Activated T-cell treated with anti-CD3 and anti-CD28 coated beads for 24 hours (primary cell): ENCODE measurements around the gene TRIM67.

Experiments
- DNase-seq: peaks from one replicate; pipeline ENCODE4 v3.0.0-alpha.2; 2020; ENCODE audit warnings: low read depth

Gene TRIM67

DNA sequence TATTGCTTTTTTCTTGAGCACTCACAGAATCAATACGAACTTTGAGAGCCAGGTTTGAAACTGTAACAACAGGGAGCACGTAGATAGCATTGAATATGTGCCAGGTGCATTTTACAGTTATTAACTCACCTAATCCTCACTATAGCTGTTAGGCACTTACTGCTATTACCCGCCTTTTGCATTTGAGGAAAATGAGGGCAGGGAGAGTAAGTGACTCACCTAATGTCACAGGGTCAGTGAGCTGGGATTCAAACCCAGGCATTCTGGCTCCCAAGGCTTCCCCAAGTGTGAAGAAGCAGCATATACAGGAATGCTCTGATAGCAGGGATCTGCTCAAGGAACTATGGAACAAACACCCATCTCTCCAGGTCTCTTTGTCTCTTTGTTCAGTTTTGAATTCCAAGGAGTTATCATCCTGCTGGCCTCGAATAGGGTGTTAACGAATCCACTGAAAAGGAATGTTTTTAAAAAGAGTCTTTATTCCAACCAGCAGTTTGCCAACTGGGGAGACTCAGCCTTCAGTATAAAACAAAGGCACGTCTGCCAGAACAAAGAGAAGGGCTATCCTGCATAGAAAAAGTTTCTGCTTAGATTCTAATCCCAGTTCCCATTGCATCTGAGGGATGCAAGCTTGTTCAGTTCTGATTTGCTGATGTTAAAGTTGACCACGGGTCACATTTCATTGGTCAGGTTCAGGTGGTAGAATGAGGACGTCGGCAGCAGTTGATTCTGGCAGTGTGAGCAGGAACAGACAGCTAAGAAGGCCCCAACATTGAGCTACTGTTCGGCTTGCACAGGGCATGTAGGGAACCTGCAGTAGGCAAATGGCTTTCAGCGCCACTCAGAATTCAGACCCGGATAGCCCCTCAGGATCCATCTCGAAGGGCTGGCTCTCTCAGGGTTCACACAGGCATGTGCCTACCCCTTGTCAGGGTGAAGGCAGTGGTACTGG lies 22.1 kb downstream of the TRIM67 start:
- no peak for DNase-seq

DNA sequence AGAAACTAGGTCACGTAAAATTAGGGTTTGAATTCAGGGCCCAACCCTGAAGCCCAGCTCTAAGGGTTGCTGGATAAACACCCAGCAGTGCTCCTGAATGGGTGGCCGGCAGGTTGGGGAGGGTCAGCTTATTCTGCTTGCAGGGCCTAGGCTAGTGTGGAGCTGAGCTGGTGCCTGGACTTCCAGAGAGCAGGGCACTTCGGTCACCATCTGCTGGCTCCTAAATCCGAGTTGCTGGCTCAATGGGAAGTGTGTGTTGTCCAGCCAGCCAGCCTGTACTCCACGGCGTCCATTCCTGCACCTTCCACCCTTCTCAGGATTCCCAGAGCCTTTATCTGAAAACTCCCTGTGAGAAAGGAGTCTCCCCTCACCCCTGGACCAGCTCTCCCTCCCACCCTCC lies 23.0 kb downstream of the TRIM67 start:
- DNase-seq, result no peak

DNA sequence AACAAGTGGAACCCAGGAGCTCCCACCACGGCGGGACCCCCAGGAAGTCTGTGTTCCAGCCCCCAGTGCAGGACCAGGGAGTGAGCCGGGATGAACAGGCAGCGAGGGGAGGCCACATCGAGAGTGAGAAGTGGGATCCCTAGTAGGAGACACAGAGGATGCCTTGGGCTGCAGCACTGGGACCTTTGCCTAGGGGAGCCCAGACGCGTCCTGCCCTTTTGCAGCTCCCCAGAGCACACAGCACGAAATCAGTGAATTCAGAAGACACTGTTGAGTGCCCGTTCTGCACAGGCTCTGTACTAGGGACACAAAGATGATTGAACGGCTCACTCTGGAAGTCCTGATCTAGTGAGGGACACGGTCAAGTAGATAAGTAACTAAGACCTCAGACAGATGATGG lies 23.5 kb downstream of the TRIM67 start:
- DNase-seq, result no peak

DNA sequence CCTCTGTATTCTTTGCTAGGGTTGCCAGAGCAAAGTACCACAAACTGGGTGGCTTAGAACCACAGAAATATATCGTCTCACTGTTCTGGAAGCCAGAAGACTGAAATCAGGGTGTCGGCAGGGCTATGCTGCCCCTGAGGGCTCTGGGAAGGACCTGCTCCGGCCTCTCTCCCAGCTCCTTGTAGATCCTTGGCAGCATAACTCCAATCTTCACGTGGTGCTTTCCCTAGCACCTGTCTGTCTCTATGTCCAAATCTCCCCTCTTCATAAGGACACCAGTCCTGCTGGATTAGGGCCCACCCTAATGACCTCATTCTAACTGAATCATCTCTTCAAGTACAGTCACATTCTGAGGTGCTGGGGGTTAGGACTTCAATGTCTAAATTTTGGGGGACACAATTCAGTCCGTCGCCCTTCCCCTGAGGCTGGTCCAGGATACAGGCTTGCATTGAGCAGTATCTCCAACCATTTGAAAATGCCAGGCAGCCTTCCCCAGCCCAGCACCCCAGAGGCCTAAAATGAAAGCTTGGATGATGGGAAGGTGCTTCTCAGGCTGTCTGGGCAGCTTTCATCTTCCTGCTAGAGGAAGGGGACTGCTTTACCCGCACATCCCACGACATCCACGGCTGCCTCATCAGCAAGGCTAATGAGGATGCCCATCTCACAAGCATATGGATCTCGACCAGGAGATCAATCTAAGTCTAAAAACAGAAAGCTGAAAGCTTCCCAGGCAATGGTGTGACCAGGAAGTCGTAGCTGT lies 24.7 kb downstream of the TRIM67 start:
- DNase-seq, result no peak

DNA sequence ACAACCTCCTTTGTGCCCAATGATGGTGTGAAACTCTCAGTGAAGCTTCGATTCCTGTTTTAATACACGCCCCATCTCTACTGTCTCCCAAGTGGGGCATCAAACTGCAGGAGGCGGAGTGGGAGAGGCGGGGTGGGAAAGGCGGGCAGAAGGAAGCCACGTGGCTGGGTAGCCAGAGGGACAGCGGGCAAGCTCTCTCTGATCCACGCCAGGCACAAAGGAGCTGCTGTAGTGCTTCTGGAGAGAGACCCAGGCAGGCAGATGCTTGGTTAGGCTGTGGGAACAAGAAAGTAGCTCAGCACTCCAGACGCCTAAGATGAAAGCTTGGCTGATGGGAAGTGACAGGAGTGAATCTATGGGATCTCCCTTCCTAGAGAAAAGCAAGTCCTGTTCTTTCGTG lies 25.7 kb downstream of the TRIM67 start:
- DNase-seq, result no peak

DNA sequence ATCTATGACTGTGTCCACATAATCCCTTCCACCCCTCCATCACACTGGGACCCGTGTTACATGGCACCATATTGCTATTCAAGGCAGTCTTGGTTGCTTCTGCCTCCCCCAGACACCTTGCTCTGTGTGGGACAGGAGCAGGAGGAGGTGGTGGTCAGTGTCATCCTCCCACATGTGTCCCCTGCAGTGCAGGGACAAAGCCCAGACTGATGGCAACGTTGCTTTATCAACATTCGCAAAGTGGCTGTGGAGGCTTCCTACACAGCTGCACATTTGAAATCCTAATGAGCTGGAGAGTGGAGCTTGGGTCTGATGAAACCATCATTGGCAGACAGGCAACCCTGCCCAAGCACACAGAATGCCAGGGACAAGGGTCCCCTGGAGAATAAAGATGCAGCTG lies 26.2 kb downstream of the TRIM67 start:
- no peak for DNase-seq

DNA sequence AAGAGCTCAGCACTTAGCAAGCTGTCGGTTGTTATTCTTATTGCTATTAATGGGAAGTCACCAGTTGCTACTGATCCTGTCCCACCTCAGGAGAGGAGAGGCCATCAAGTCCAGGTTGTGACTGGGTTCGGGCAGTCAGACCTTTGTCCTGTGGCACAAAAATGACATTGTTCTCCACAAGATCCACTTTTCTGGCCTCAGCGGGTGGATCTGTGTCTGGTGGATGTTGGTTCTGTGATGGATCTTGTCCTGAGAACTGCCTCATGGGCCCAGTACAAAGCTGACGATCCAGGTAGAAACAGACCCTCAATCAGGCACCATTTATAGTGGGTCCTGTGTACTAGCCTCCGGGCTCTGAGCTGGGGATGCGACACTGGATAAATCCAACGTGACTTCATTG lies 26.9 kb downstream of the TRIM67 start:
- no peak for DNase-seq

DNA sequence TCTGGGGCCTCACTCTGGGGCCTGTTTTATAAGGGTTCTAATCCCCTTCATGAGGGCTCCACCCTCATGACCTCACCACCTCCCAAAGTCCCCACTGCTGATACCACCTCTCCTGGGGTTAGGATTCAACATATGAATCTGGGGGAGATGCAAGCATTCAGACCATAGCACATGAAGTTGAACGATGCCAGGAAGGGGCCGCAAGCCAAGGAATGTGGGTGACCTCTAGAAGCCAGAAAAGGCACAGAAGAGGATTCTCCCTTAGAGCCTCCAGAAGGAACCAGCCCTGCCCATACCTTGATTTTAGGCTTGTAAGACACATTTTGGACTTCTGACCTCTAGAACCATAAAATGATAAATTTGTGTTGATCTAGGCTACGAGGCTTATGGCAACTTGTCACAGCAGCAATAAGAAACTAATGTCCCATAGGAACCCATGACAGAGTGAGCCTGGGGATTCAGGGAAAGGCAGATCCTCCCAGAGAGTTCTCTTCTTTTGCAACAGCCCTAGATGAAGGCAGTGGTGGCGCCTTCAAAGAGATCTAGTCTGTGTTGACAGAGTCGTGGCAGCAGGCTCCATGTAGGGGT lies 27.9 kb downstream of the TRIM67 start:
- no peak for DNase-seq

DNA sequence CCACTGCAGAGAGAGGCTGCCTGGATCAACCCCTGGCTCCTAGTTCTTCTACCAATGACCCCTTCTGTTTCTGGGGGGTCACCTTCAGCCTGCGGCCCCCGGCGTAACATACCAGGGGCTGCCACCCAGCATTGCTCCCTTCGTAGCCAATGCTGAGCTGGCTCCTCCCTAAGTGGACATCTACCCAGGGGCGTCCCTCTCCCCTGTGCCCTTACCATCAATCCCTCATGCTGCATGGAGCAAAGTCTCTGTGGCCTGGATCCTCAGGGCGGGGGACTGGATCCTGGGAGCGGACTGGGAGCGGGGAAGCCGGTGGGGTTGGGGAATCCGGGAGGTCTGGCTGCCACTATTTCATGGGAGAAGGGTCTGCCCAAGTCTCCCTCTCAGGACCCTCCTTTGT lies 28.6 kb downstream of the TRIM67 start:
- no peak for DNase-seq

DNA sequence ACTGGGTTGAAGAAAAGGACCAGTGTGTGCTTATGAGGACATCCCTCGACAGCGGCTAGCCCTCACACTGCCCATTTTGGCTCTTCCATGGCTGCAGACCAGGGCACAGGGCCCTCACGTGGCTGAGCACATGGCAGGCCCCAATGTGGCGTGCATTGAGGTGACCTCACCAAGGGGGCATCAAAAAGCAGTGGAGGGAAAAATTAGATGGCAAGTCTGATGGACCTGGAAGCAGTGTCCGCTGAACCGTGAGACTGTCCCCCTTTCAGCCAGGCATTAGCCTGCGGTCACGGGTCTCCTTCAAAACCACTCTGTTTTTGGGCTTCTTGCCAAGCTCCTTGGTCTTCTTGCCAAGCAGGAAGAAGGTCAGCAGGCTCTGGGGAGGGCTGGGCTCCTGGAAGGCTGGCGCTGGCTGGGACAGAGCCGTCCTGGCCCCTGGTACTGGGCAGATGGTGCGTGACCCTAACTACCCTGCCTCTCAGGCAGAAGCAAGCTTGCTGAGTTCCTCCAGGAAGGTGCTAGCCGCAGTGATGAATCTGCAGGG lies 30.8 kb downstream of the TRIM67 start:
- no peak for DNase-seq

DNA sequence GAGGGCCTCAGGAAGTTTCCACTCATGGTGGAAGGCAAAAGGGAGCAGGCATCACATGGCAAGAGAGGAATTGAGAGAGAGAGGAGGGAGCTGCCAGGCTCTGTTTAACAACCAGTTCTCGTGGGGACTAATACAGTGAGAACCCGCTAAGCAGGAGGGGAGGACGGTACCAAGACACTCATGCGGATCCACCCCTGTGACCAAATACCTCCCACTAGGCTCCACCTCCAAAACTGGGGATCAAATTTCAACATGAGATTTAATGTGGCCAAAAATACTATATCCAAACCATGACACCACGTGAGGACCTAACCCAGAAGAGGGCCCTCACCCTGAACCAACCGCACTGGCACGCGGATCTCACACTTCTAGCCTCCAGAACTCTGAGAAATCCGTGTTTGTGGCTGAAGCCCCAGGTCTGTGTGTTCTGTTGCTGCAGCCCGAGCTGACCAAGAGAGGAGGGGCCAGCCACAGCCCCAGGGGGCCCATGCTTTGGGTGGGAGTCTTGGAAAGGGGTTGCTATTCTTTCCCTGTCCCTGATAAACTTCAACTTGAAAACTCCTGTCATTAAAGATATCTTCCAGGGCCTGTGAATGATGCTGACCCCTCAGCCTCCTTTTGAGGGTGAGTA lies 32.0 kb downstream of the TRIM67 start:
- no peak for DNase-seq

DNA sequence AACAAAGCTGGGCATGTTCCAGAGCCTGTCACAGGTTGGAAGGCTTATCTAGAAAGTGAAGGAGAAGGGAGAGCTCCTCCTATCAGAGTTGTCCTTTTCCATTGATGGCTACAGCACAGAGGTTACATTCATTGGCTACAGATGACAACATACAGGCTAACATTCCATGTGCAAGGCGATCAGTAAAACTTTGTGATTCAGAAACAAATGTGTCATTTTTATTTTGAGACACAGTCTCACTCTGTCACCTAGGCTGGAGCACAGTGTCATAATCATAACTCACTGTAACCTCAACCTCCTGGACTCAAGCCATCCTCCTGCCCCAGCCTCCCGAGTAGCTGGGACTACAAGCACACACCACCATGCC lies 32.6 kb downstream of the TRIM67 start:
- no peak for DNase-seq

DNA sequence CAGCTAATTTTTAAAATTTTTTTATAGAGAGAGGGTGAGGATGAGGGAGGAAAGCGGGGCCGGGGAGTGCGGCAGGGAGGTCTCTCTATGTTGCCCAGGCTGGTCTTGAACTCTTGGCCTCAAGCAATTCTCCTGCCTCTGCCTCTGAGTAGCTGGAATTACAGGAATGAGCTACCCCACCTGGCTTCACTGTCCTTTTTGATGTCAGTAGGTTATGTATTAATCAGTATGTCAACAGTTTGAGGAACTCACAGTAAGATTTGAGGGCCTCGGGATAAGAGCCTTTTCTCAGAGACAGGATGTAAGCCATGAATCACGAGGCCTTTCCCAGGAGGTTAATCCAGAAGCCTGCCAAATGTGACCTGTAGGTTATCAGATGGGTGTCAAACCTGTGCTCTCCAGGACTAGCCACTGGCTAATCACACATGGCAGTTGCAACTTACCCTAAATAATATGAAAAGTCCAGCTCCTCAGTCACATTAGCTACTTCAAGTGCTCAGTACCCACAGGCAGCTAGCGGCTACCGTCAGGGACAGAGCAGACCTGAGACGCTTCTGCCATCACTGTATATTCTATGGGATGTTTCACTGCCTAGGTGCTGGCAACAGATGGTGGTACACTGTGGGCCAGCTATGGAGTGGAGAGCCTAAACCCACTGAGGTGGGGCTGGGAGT lies 33.1 kb downstream of the TRIM67 start:
- no peak for DNase-seq

DNA sequence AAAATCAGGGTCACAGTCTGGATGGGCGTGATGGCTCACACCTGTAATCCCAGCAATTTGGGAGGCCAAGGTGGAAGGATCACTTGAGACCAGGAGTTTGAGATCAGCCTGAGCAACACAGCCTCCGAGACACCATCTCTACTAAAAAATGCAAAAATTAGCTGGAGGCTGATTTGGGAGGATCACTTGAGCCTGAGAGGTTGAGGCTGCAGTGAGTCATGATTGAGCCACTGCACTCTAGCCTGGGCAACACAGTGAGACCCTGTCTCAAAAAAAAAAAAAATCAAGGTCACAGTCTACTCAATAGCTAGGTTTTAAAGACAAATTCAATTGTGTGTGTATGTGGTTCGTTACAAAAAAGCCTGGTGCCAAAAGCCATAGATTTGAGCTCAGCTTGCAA lies 34.4 kb downstream of the TRIM67 start:
- DNase-seq, result no peak

DNA sequence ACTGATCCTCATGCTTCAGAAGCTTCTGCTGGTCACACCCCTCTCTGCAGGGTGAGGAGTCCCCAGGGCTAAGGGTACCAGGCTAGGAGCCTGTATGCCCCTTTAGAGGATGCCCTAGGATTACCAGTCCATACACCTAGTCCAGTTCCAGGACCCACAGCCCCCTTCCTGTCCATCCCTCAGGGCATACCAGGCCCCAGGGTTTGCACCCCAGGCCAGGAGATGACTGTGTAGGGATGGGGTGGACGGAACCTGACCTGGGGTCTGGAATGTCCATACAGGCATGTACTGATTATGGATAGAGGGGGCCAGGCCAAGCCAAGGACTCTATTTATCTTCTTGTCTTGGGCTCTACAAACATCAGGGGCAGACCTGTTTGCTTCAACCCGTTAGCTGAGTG lies 34.9 kb downstream of the TRIM67 start:
- no peak for DNase-seq

DNA sequence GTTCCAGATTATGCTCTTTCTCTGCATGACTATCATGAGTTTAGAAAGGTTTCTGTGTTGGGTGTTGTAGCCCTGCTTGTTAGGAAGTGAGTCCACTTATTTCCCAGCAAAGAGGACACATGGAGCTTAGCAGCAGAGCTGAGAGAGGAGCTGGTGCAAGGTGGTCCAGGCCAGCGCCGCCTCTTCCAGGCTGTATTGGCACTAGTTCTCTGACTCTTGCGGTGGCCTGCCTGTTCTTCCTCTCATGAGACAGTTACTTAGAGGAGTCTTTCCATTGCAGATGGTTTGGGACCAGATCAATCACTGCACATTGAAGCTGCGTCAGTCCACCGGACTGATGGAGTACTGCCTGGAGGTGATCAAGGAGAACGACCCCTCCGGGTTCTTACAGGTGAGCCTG lies 38.0 kb downstream of the TRIM67 start:
- DNase-seq, result no peak

DNA sequence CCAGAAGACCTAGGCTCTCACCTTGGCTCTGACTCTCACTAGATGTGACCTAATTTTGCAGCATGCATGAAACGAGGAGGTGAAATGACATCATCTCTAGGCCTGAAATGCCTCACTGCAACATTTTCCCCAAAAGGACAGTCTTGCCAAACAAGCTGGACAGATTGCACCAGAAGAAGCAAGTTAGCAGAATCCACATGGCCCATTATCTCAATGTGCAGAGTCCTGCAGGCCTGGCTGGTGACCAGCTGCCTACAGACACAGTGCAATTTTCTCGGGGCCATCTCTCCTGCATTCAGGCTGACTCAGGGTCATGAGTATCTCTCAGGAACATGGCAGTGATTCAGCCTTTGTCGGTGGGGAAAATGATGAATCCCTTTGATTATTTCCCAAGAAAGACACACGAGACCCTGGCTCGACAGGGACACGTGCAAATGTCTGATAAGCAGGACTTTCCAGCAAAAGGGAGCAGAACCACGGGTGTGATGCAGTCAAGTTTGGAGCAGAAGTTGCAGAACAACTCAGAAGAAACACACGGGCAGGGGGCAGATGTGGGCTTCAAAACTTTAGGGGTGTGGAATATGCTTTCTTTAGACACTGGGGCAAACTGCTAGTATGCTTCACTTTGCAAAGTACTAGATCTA lies 38.7 kb downstream of the TRIM67 start:
- no peak for DNase-seq

DNA sequence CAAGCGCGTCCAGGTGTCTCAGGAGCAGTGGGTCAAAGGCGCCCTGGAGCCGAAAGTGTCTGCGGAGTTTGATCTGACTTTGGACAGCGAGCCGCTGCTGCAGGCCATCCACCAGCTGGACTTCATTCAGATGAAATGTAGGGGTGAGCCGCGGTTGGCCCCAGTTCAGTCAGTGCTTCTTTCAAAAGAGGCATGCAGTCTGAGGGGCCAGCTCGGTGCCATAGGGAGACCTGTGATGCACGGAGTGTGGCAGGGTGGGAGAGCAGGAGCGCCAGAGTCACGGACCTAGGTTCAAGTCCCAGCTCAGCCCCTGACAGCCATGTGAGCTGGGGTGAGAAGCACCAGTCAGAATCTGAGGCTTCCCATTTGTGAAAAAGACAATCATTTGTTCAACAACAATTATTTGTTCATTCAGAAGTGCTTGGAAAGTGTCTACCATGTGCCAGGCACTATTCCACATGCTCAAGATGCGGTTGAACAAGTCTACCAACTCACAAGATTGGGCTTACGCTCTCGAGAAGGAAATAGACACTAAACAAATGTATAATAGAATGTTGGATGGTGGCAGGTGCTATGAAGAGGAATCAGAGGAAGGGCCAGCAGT lies 39.6 kb downstream of the TRIM67 start:
- no peak for DNase-seq

DNA sequence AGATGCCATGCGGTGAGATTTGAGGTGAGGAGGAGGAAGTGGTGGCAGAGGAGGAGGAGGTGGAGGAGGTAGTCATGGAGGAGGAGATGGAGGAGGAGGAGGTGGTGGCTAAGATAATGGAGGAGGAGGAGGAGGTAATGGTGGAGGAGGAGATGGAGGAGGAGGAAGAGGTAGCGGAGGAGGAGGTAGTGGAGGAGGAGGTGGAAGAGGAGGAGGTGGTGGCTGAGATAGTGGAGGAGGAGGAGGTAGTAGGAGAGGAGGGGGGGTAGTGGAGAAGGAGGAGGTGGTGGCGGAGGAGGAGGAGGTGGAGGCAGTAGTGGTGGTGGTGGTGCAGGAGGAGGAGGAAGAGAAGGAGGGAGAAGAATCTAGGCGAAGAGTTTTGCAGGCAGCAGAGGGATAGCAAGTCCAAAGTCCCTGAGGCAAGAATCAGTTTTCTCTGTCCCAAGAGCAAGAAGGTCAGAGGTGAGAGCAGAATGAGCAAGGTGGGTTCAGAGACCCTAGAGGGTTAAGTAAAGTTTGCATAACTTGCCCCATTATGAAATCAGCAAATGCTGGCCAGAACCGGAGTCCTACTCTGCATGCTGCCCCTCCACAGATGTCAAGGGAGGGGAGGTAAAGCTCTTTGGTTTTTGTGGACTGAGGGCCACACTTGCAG lies 40.2 kb downstream of the TRIM67 start:
- DNase-seq, result no peak
